Stimulated activated CD8-positive, alpha-beta memory T cell treated with anti-CD3 and anti-CD28 coated beads, Interleukin-4, amount 100 ng/mL, for 4 hours (primary cell): Measurements from ENCODE around the gene REPS2.

Experiments
- DNase-seq, 2 donors: peaks; one replicate each; pipeline ENCODE4 v3.0.0-alpha.2; 2020; ENCODE audit warnings: low read depth in 2 of 2, low spot score in 1 of 2

REPS2 gene

DNA sequence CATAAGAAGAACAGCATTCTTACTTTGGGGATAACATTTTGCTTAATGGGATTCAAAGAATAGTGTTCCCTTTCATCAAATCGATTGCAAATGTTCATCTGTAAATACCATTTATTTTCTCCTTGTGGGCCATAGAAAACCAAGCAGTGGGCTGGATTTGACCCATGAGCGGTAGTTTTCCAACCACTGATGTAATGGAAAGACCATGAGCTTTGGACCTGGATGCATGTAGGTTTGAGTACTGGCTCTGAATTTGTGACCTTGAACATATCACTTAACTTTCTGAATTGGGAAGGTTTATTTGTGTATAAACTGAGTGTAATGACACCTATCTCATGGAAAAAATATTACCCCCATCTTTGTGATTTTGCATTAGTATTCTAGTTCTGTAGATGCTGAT, 54.3 kb downstream of the REPS2 start:
- no peak for DNase-seq

DNA sequence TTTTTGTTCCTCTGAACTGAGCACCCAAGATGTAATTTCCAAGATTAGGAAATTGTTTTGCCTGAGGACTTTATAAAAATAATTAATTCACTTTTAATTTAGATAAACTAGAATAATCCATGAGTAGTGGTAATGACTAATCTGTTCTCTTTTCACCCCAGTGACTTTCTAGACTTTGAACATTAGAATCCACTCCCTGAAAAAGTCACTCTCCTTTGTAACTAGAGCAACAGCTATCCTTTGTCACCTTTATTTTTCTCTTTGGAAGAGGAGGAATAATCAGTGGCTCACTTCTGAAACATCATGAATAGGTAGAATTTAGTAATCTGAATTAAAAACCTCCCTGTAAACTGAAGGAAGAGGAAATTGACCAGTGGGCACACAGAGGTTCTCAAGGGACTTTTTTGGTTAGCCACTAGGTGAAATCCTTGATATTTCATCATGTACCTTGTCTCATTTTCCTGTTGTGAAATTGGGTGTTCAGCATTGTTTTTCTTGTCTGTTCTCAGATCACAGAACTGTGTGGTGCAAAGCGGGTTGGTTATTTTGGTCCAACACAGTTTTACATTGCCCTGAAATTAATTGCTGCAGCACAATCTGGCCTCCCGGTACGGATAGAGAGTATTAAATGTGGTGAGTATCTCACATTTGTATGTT, 59.4 kb downstream of the REPS2 start:
- no peak for DNase-seq

DNA sequence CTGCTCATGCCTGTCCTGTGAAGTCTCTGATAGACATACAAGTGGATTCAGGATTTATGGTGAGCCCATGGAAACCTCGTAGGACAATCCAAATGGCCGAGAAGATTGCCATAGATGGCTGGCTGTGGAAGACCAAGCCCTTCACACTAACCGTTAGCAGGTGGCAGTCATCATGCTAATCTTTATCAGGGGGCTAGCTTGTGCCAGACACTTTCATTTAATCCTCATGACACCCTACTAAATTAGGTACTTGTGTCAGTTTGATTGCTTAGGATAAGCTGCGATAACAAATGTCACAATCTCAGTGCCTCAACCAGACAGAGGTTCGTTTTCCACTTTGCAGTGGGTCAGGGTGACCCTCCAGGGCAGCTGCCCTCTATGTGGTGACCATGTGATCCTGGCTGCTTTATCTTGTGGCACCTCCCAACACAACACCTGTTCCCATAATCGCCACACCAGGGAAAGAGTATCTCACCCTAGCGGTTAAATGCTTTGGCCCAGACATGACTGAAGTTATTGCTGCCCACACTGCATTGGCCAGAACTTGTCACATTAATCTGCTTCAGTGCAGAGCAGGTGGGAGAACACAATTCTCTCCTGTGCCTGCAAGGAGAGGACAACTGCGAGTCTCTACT, 60.8 kb downstream of the REPS2 start:
- no peak for DNase-seq

- no peak for DNase-seq
These were observed 63.6 kb downstream of the REPS2 start for GRCh38 chrX:17009856-17010625.

DNA sequence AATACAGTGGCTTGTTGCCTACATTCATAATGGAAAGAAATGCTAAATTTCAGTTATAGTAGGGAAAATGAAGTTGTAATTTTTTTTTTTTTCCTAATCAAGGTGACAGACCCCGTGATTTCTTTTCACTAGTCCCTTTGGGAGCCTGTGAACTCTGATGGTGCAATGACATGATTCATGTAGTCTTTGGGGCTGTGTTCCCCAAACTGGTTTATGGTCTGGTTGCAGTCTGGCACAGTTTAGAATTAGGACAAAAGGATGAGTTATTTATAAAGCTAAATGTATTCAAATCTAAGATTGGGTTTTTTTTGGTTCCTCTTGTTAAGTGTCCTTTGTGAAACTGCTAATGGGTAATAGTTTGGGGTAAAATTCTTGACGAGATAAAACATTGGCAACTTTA, 66.0 kb downstream of the REPS2 start:
- DNase-seq = no peak

DNA sequence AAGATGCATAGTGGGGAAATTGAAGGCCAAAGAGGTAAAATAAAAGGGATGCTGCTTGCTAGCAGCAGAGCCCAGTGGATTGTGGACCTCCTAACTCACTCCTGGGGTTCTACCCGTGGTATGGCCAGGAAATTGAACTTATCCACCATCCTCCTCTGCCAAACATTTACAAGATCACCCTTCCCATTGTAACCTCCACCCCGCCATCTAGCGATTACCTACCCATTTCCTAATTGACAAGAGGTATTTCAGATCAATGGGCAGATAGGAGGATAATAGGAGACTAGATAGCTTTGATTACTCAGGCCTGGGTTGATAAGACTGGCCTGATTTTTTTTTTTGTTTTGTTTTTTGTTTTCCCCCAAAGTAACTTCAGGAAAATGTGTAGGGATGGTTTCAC, 67.8 kb downstream of the REPS2 start:
- no peak for DNase-seq

- no peak for DNase-seq
These were observed 70.7 kb downstream of the REPS2 start for GRCh38 chrX:17017134-17017533.

GRCh38 chrX:17020356-17020755, 73.9 kb downstream of the REPS2 start:
- DNase-seq = no peak

DNA sequence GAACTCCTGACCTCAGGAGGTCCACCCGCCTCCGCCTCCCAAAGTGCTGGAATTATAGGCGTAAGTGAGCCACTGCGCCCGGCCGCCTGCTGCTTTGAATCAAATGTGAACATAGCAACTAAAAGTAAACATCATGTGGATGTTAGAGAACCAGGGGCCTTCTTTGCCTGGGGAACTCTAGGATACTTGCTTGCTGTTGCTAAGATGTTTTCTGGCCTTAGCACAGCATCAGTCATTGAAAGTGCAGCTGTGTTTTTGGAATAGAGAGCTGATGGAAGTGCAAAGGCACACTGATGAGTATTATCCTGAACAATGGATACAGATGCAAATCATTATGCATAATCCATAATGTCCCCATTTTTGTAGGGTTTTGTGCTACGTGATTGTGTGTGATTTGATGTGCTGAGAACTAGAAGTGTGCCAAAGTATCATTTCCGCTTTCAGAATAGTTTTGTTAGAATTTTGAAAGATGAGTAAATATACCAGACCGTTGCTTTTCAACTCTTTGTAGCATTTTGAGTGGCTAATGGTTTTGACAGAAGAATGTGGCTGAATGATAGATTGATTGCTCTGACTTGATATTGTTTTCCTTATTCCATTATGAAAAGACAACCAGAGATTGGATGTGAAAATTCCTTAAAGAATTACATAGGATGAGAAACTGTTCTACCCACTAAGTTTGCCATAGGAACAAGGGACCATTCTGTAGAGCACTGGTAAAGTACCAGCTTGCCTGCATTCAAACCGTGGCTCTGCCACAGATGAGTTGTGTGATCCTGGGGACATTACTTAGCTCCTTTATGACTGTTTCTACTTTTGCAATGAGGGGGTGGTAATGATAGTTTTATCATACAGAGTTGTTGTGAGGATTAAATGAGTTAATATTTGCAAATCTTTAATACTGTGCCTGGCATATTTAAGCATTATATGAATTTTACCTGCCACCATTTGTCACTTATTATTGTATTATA, 74.7 kb downstream of the REPS2 start:
- no peak for DNase-seq

- no peak for DNase-seq
These were observed 75.6 kb downstream of the REPS2 start for GRCh38 chrX:17021851-17022604.

- DNase-seq = no peak
These were observed 77.2 kb downstream of the REPS2 start for GRCh38 chrX:17023661-17024060.

DNA sequence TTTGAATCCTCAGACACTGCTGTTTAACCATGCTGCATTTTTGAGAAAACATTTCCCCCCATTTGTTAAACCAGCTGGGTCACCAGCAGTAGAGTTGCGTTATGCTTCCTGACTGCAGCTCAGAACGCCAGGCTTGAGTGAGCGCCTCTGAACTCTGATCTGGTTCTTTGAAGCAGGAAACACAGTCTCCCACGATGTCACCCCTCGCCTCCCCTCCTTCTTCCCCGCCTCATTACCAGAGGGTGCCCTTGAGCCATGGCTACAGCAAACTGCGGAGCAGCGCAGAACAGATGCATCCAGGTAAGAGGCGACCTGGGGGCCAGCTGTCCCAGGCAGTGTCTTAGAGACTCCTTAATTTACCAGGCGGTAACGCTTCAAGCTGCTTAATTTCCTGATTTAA, 78.4 kb downstream of the REPS2 start:
- no peak for DNase-seq

- no peak for DNase-seq
These were observed 79.3 kb downstream of the REPS2 start for GRCh38 chrX:17025621-17026302.

- DNase-seq = no peak
These were observed 81.5 kb downstream of the REPS2 start for GRCh38 chrX:17027931-17028330.

DNA sequence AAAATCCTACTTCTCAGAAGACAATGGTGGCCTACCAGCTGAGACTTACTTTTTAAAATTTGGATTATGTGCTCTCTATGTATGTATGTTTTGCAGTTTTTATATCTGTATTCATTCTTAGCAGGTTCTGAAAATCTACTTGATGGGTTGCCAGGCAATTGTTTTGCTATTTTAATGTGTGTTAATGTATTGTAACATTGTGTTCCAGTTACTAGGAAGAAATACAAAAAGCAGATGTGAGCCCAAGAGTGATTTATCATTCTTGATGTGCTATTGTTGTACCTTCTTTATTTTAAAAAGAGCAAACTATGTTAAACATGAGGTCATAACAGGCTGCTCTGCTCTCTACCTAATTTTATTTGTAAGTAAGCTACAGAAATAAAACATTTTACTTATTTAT, 81.9 kb downstream of the REPS2 start:
- no peak for DNase-seq

GRCh38 chrX:17030092-17030491, 83.6 kb downstream of the REPS2 start:
- DNase-seq = no peak

GRCh38 chrX:17030580-17031270, 84.3 kb downstream of the REPS2 start:
- DNase-seq = no peak

DNA sequence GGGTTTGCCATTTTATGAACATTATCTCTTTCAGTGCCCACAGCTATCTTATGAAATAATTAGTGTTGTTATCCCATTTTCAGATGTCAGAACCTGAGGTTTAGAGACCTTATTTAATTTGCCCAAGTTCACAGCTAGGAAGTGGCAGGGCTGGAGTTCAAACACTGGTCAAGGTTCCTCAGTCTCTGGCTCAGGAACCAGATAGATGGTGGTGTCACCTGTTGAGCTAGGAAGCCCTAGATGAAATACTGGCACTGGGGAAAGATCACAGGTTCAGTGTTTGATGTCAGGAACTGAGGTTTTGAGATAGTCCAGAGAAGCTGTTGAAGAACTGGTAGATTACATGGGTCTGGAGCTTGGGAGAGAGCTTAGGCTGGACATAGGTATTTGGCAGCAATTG, 85.4 kb downstream of the REPS2 start:
- no peak for DNase-seq

DNA sequence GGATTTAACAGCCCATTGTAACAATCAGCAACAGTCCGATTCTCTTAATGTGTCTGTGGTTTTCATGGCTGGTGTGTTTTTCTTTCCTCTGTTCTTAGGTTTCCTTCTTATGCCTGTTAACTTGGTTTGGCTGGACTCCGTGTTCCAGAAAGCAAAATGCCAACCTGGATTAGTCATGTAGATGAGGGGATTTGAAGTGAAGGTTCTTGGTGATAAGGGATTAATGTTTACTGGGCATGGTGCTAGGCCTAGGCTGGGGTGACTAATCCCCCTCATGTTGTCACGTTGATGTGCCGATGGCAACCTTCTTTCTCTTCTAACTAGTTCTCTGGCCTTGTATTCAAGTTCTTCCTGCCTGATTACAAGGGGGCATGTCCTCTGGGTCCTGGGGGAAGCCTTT, 85.9 kb downstream of the REPS2 start:
- DNase-seq = no peak
